BLaER1 treated with 17β-estradiol and CSF1 and Interleukin-3, amounts not matched to agents 10 nM and 100 nM (cell line): ENCODE results near the gene MOV10L1.

ENCODE experiments used
- H3K27ac ChIP-seq, 11 experiments: shearing (Covaris generic); formaldehyde crosslinking; 2 replicates each; pipeline ENCODE4 v1.8.1; 2022
- H3K27me3 ChIP-seq, 11 experiments: shearing (Covaris generic); formaldehyde crosslinking; 2 replicates each; pipeline ENCODE4 v1.8.1; 2022
- H3K36me3 ChIP-seq, 11 experiments: shearing (Covaris generic); formaldehyde crosslinking; 2 replicates each; pipeline ENCODE4 v1.8.1; 2022
- H3K4me1 ChIP-seq, 10 experiments: shearing (Covaris generic); formaldehyde crosslinking; 2 replicates each; pipeline ENCODE4 v1.8.1; 2022
- H3K4me2 ChIP-seq, 11 experiments: shearing (Covaris generic); formaldehyde crosslinking; 2 replicates each; pipeline ENCODE4 v1.8.1; 2022
- H3K4me3 ChIP-seq, 10 experiments: shearing (Covaris generic); formaldehyde crosslinking; 2 replicates each; pipeline ENCODE4 v1.8.1; 2022
- H3K9ac ChIP-seq, 11 experiments: shearing (Covaris generic); formaldehyde crosslinking; 2 replicates each; pipeline ENCODE4 v1.8.1; 2022
- H3K9me3 ChIP-seq, 11 experiments: shearing (Covaris generic); formaldehyde crosslinking; replicated peaks in 1 of 11; 2 replicates each; pipeline ENCODE4 v1.8.1; 2022
- H4K20me1 ChIP-seq, 11 experiments: shearing (Covaris generic); formaldehyde crosslinking; 2 replicates each; pipeline ENCODE4 v1.8.1; 2022
- Cebpa-rat ChIP-seq, 11 experiments: shearing (Covaris generic); IDR thresholded peaks; 2 replicates each; pipeline ENCODE4 v1.8.1; 2022

MOV10L1 gene

GRCh38 chr22:50208430-50208938, 118.7 kb downstream of the MOV10L1 start:
- peaks cover 0 to 1% (median 0%) of the 10 kb centered on the region in 11 experiments; a peak in 3 of 22 replicates for H3K9me3 ChIP-seq
- H3K9ac ChIP-seq = peak overlapping the region in 1 of 11 experiments; percentile 23; a peak in 2 of 22 replicates
- H3K36me3 ChIP-seq = peaks cover 55 to 87% (median 63%) of the 10 kb centered on the region in 11 experiments
- H3K27me3 ChIP-seq = no peaks in the 10 kb centered on the region
- no peak overlapping the region for H3K4me3 ChIP-seq
- H3K4me1 ChIP-seq = peaks cover 43 to 69% (median 64%) of the 10 kb centered on the region in 10 experiments
- TF ChIP-seq Cebpa-rat (IDR thresholded peaks at IDR 0.05) = no peak
- peaks cover 92 to 100% (median 97%) of the 10 kb centered on the region in 11 experiments for H4K20me1 ChIP-seq
- peak overlapping the region in 4 of 11 experiments; percentile 58 to 96 (median 80); a peak in 6 of 22 replicates for H3K4me2 ChIP-seq
- peak overlapping the region in 2 of 11 experiments; percentile 60 to 74; a peak in 3 of 22 replicates for H3K27ac ChIP-seq

DNA sequence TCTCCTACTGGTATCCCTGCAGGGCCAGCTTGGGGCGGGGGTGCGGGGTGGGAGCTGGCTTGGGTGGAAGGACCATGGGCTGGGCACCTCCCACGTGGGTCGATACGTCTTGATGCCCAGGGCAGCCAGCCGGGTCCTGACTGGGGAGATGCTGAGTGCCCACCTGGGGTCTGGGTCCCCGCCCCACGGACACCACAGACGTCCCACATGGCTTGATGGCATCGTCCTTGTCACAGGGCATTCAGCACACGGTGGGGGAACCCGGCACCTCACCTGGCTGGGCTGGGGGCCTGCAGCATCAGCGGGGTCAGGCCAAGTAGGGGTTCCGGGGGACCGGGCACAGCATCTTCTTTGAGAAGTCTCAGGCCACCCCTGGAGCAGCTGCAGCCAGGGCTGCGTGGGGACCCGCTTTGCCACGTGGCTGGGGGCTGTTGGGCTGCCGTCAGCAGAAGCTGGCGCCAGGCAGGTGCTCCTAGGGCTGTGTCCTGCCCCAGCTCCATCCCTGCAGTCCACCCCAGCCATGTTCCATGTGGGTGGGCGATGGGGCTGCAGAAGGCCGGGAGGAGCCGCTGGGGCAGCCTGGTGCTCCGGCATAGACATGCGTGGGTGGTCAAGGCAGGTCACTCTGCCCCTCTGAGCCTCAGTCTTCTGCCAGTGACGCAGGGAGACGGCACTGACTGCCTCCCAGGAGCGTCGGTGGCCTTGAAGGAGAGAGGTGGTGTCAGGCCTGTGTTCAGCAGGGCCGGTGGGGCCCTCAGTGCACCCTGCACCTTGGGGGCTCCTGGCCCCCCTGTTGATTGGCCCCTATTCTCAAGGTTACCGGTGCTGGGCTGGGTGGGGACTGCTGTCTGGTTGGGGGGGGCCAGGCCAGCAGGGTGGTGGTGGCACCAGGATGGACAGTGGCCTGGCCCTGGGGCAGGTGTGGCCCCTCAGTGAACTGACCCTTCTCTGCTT, 119.4 kb downstream of the MOV10L1 start:
- Histone ChIP-seq H3K4me2 (peak overlapping the region in 8 of 11 experiments; percentile 13 to 96 (median 48); a peak in 12 of 22 replicates), H3K36me3 (peaks cover 57 to 89% (median 66%) of the 10 kb centered on the region in 11 experiments), H3K27me3 (no peaks in the 10 kb centered on the region), H3K9ac (peak overlapping the region in 2 of 11 experiments; percentile 8 to 31; a peak in 1 of 22 replicates), H3K4me1 (peaks cover 35 to 62% (median 56%) of the 10 kb centered on the region in 10 experiments), H4K20me1 (peaks cover 97 to 100% (median 100%) of the 10 kb centered on the region in 11 experiments), H3K9me3 (no peaks in the 10 kb centered on the region), H3K4me3 (no peak overlapping the region), H3K27ac (no peak overlapping the region)
- no peak for TF ChIP-seq Cebpa-rat (IDR thresholded peaks at IDR 0.05)

GRCh38 chr22:50209893-50210292, 120.1 kb downstream of the MOV10L1 start:
- 0 out of 22 replicates have a peak overlapping the region, but pooled peaks of 1 of the 11 experiments have one; percentile 8 for H3K9ac ChIP-seq
- no peaks in the 10 kb centered on the region for H3K9me3 ChIP-seq
- TF ChIP-seq Cebpa-rat (IDR thresholded peaks at IDR 0.05) = no peak
- peaks cover 97 to 100% (median 100%) of the 10 kb centered on the region in 11 experiments for H4K20me1 ChIP-seq
- peaks cover 29 to 55% (median 50%) of the 10 kb centered on the region in 10 experiments for H3K4me1 ChIP-seq
- H3K27me3 ChIP-seq = no peaks in the 10 kb centered on the region
- H3K4me3 ChIP-seq = no peak overlapping the region
- peaks cover 58 to 95% (median 70%) of the 10 kb centered on the region in 11 experiments for H3K36me3 ChIP-seq
- no peak overlapping the region for H3K27ac ChIP-seq
- H3K4me2 ChIP-seq = peak overlapping the region in 7 of 11 experiments; percentile 23 to 96 (median 58); a peak in 11 of 22 replicates

DNA sequence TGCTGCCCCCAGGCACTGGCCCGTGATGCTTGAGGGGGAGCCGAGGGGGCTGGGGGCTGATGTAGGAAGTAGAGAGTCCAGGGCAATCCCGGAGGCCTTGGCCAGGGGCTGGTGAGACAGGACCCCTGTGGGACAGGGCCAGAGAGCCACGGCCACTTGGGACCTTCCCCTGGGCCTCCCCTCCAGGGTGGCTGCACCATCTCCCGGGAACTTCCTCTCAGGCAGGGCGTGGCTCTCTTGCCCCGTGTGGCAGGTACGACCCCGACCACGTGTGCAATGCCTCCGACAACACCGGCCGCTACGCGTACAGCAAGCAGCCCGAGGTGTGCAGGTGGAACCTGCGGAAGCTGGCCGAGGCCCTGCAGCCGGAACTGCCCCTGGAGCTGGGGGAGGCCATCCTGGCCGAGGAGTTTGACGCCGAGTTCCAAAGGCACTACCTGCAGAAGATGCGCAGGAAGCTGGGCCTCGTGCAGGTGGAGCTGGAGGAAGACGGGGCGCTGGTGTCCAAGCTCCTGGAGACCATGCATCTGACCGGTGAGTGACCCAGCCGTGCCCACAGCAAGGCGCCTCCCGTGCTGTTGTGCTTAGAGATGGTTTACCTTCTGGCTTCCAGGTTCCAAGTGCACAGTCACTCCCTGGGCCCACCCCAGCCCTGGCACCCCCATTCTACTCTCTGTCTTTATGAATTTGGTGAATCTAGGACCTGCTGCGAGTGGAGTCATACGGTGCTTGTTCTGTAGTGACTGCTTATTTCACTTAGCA, 120.8 kb downstream of the MOV10L1 start:
- no peaks in the 10 kb centered on the region for H3K27me3 ChIP-seq
- no peaks in the 10 kb centered on the region for H3K9me3 ChIP-seq
- no peak overlapping the region for H3K4me3 ChIP-seq
- no peak overlapping the region for H3K27ac ChIP-seq
- H3K9ac ChIP-seq = no peak overlapping the region
- H3K4me1 ChIP-seq = peaks cover 22 to 49% (median 43%) of the 10 kb centered on the region in 10 experiments
- peaks cover 60 to 94% (median 71%) of the 10 kb centered on the region in 11 experiments for H3K36me3 ChIP-seq
- H3K4me2 ChIP-seq = peak overlapping the region in 2 of 11 experiments; percentile 16 to 96; a peak in 1 of 22 replicates
- TF ChIP-seq Cebpa-rat (IDR thresholded peaks at IDR 0.05) = no peak
- peaks cover 95 to 100% (median 99%) of the 10 kb centered on the region in 11 experiments for H4K20me1 ChIP-seq

GRCh38 chr22:50211147-50211546, 121.3 kb downstream of the MOV10L1 start:
- Histone ChIP-seq H3K4me2 (no peak overlapping the region), H3K4me1 (peaks cover 16 to 49% (median 38%) of the 10 kb centered on the region in 10 experiments), H3K27ac (no peak overlapping the region), H3K9me3 (no peaks in the 10 kb centered on the region), H3K27me3 (no peaks in the 10 kb centered on the region), H4K20me1 (peaks cover 95 to 100% (median 99%) of the 10 kb centered on the region in 11 experiments), H3K4me3 (no peak overlapping the region), H3K9ac (no peak overlapping the region), H3K36me3 (peaks cover 60 to 94% (median 71%) of the 10 kb centered on the region in 11 experiments)
- TF ChIP-seq Cebpa-rat (IDR thresholded peaks at IDR 0.05) = no peak
